ENCODE measurements around the gene TPST1.
"Not testable (repeated sequence)": the region's sequence is repeated elsewhere in the genome, so short reads cannot be mapped to it uniquely, and the experiment has no call there.

TPST1 gene

DNA sequence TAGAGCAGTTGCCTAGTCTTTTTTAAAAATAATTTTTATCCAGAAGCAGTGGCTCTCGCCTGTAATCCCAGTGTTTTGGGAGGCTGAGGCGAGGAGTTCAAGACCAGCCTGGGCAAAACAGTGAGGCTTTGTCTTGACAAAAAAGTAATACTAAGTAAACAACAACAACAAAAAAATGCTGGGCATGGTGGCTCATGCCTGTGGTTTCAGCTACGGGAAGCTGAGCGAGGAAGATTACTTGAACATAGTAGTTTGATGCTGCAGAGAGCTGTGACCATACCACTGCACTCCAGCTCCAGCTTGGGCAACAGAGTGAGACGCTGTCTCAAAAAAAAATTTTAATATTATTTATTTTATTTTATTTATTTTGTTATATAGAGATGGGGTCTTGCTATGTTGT lies 31.3 kb upstream of the TPST1 start:
- Histone ChIP-seq H3K27me3 (ENCODE audit: control insufficient read depth, insufficient read depth, low read length) (no peaks in the 10 kb centered on the region), H3K36me3 (ENCODE audit: control insufficient read depth, insufficient read depth, low read length) (no peaks in the 10 kb centered on the region), H3K27ac (ENCODE audit: low read depth, low read length) (no peak overlapping the region), H3K4me1 (ENCODE audit: control insufficient read depth, insufficient read depth, low read length) (no peaks in the 10 kb centered on the region), H3K9me3 (ENCODE audit: control insufficient read depth, insufficient read depth, low read depth, low read length) (peaks cover 4% of the 10 kb centered on the region), H3K4me3 (ENCODE audit: low read depth, low read length) (no peak overlapping the region), H3K9ac (ENCODE audit: low read length) (no peak overlapping the region)

DNA sequence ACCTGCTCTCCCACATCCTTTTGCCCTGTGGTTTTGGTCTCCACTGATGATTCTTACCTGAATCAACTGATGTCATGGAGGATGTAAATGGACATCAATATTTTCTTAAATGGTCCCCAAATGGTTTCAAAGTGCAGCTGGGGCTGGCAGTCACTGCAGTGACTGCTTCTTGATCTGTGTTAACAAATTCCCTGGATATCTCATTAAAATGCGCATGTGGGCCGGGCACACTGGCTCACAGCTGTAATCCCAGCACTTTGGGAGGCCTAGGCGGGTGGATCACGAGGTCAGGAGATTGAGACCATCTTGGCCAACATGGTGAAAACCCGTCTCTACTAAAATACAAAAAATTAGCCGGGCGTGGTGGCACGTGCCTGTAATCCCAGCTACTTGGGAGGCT lies 30.1 kb upstream of the TPST1 start:
- H3K9ac ChIP-seq (ENCODE audit: low read length); H3K27me3 ChIP-seq (ENCODE audit: control insufficient read depth, insufficient read depth, low read length); H3K36me3 ChIP-seq (ENCODE audit: control insufficient read depth, insufficient read depth, low read length); H3K4me1 ChIP-seq (ENCODE audit: control insufficient read depth, insufficient read depth, low read length); H3K4me3 ChIP-seq (ENCODE audit: low read depth, low read length); H3K27ac ChIP-seq (ENCODE audit: low read depth, low read length); H3K9me3 ChIP-seq (ENCODE audit: control insufficient read depth, insufficient read depth, low read depth, low read length): not testable (repeated sequence)

GRCh38 chr7:66176914-66177313 lies 28.2 kb upstream of the TPST1 start:
- Histone ChIP-seq H3K27ac (ENCODE audit: low read depth, low read length) (no peak overlapping the region), H3K4me3 (ENCODE audit: low read depth, low read length) (no peak overlapping the region), H3K36me3 (ENCODE audit: control insufficient read depth, insufficient read depth, low read length) (no peaks in the 10 kb centered on the region), H3K9me3 (ENCODE audit: control insufficient read depth, insufficient read depth, low read depth, low read length) (peaks cover 4% of the 10 kb centered on the region), H3K9ac (ENCODE audit: low read length) (no peak overlapping the region), H3K27me3 (ENCODE audit: control insufficient read depth, insufficient read depth, low read length) (no peaks in the 10 kb centered on the region), H3K4me1 (ENCODE audit: control insufficient read depth, insufficient read depth, low read length) (no peaks in the 10 kb centered on the region)

DNA sequence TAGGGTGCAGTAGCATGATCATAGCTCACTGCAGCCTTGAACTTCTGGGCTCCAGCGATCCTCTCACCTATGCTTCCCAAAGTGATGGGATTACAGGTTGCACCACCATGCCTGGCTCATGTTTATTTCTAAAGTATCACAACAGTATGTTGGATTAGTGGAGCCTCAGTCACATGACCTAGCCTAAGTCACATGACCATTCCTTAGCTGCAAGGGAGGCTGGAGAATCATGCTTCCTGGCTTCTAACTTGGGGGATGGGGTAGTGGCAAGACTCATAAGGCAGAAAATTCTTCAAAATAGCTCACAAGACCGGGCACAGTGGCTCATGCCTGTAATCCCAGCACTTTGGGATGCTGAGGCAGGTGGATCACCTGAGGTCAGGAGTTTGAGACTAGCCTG lies 26.9 kb upstream of the TPST1 start:
- Histone ChIP-seq H3K9me3 (ENCODE audit: control insufficient read depth, insufficient read depth, low read depth, low read length) (peaks cover 4% of the 10 kb centered on the region), H3K4me1 (ENCODE audit: control insufficient read depth, insufficient read depth, low read length) (no peaks in the 10 kb centered on the region), H3K27ac (ENCODE audit: low read depth, low read length) (no peak overlapping the region), H3K27me3 (ENCODE audit: control insufficient read depth, insufficient read depth, low read length) (no peaks in the 10 kb centered on the region), H3K9ac (ENCODE audit: low read length) (no peak overlapping the region), H3K4me3 (ENCODE audit: low read depth, low read length) (no peak overlapping the region), H3K36me3 (ENCODE audit: control insufficient read depth, insufficient read depth, low read length) (no peaks in the 10 kb centered on the region)

DNA sequence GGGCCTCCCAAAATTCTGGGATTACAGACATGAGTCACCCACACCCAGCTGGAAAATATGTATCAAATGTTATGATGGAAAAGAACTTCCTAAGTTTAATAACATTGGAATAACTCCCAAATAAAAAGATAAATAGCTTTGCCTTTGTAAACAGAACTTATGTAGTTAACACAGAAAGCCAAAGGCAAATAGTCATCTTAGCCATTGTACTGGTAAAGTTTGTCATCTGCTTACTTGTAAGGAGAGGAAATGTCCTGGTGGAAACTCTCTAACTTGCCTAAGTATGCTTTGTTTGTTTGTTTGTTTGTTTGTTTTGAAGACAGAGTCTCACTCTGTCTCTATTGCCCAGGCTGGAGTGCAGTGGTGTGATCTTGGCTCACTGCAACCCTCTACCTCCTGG lies 23.8 kb upstream of the TPST1 start:
- no peaks in the 10 kb centered on the region for H3K4me1 ChIP-seq (ENCODE audit: control insufficient read depth, insufficient read depth, low read length)
- peaks cover 7% of the 10 kb centered on the region for H3K9me3 ChIP-seq (ENCODE audit: control insufficient read depth, insufficient read depth, low read depth, low read length)
- no peak overlapping the region for H3K27ac ChIP-seq (ENCODE audit: low read depth, low read length)
- no peaks in the 10 kb centered on the region for H3K36me3 ChIP-seq (ENCODE audit: control insufficient read depth, insufficient read depth, low read length)
- H3K4me3 ChIP-seq (ENCODE audit: low read depth, low read length), result no peak overlapping the region
- no peak overlapping the region for H3K9ac ChIP-seq (ENCODE audit: low read length)
- no peaks in the 10 kb centered on the region for H3K27me3 ChIP-seq (ENCODE audit: control insufficient read depth, insufficient read depth, low read length)

DNA sequence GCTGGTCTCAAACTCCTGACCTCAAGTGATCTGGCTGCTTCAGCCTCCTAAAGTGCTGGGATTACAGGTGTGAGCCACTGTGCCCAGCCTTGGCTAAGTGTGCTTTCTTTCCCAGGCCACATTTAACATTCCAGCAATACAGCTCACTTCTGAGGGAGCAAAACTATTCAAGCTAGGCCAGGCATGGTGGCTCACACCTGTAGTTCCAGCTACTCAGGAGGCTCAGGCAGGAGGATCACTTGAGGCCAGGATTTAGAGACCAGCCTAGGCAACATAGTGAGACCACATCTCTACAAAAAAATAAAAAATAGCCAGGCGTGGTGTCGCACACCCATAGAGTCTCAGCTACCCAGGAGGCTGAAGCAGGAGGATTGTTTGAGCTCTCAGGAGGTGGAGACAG lies 23.3 kb upstream of the TPST1 start:
- Histone ChIP-seq H3K27ac (ENCODE audit: low read depth, low read length) (no peak overlapping the region), H3K4me1 (ENCODE audit: control insufficient read depth, insufficient read depth, low read length) (no peaks in the 10 kb centered on the region), H3K9me3 (ENCODE audit: control insufficient read depth, insufficient read depth, low read depth, low read length) (peaks cover 7% of the 10 kb centered on the region), H3K9ac (ENCODE audit: low read length) (no peak overlapping the region), H3K27me3 (ENCODE audit: control insufficient read depth, insufficient read depth, low read length) (no peaks in the 10 kb centered on the region), H3K36me3 (ENCODE audit: control insufficient read depth, insufficient read depth, low read length) (no peaks in the 10 kb centered on the region), H3K4me3 (ENCODE audit: low read depth, low read length) (no peak overlapping the region)

DNA sequence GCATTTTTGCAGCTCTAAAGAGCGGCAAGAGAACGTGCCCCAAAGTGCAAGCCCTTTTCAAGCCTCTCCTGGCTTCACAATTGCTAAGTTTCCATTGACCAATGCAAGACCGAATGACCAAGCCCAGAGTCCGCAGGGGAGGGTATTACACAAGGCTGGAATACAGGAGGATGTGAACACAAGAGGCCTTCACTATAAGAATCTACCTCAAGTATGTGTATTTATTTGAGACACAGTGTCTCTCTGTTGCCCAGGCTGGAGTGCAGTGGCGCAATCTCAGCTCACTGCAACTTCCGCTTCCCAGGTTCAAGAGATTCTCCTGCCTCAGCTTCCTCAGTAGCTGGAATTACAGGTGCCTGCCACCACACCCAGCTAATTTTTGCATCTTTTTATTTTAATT lies 22.2 kb upstream of the TPST1 start:
- Histone ChIP-seq H3K9me3 (ENCODE audit: control insufficient read depth, insufficient read depth, low read depth, low read length) (peaks cover 7% of the 10 kb centered on the region), H3K9ac (ENCODE audit: low read length) (no peak overlapping the region), H3K4me1 (ENCODE audit: control insufficient read depth, insufficient read depth, low read length) (no peaks in the 10 kb centered on the region), H3K4me3 (ENCODE audit: low read depth, low read length) (no peak overlapping the region), H3K36me3 (ENCODE audit: control insufficient read depth, insufficient read depth, low read length) (no peaks in the 10 kb centered on the region), H3K27me3 (ENCODE audit: control insufficient read depth, insufficient read depth, low read length) (no peaks in the 10 kb centered on the region), H3K27ac (ENCODE audit: low read depth, low read length) (no peak overlapping the region)

DNA sequence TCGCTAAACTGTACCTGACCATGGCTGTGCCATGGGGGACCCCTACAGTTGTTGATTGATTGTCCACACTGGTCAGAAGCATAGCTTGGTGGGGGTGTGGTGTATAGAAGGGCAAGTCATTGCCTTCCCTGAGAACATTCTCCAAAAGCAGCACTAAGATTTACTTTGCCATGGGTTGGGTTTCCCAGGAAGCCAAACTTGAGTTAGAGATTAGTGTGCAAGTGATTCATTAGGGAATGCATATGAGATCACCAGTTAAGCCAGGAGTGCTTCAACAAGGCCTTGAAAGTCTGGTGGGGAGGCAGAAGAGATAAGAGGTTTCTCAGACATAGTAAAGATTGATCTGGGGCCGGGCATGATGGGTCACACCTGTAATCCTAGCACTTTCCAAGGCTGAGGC lies 21.4 kb upstream of the TPST1 start:
- Histone ChIP-seq H3K27ac (ENCODE audit: low read depth, low read length) (no peak overlapping the region), H3K36me3 (ENCODE audit: control insufficient read depth, insufficient read depth, low read length) (no peaks in the 10 kb centered on the region), H3K9ac (ENCODE audit: low read length) (no peak overlapping the region), H3K9me3 (ENCODE audit: control insufficient read depth, insufficient read depth, low read depth, low read length) (peaks cover 3% of the 10 kb centered on the region), H3K27me3 (ENCODE audit: control insufficient read depth, insufficient read depth, low read length) (no peaks in the 10 kb centered on the region), H3K4me1 (ENCODE audit: control insufficient read depth, insufficient read depth, low read length) (no peaks in the 10 kb centered on the region), H3K4me3 (ENCODE audit: low read depth, low read length) (no peak overlapping the region)

- Histone ChIP-seq H3K4me1 (ENCODE audit: control insufficient read depth, insufficient read depth, low read length) (no peaks in the 10 kb centered on the region), H3K27ac (ENCODE audit: low read depth, low read length) (no peak overlapping the region), H3K9ac (ENCODE audit: low read length) (no peak overlapping the region), H3K4me3 (ENCODE audit: low read depth, low read length) (no peak overlapping the region), H3K9me3 (ENCODE audit: control insufficient read depth, insufficient read depth, low read depth, low read length) (peaks cover 3% of the 10 kb centered on the region), H3K27me3 (ENCODE audit: control insufficient read depth, insufficient read depth, low read length) (no peaks in the 10 kb centered on the region), H3K36me3 (ENCODE audit: control insufficient read depth, insufficient read depth, low read length) (no peaks in the 10 kb centered on the region)
Observed at GRCh38 chr7:66185680-66186187, 19.4 kb upstream of the TPST1 start.

DNA sequence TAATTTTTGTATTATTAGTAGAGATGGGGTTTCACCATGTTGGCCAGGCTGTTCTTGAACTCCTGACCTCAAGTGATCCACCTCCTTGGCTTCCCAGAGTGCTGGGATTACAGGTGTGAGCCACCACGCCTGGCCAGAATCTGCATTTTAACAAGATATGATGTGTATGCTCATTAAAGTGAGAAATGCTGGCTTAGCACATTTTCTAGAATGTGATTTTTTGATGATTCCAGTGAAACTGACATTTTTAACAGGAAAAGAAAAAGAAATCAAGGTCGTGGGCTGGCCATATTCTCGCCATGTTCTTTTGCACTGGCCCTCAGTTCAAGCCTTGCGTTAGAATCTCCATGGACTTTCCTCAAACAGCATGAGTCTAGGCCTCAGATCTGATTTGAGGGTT lies 18.1 kb upstream of the TPST1 start:
- Histone ChIP-seq H3K27ac (ENCODE audit: low read depth, low read length) (no peak overlapping the region), H3K27me3 (ENCODE audit: control insufficient read depth, insufficient read depth, low read length) (no peaks in the 10 kb centered on the region), H3K4me1 (ENCODE audit: control insufficient read depth, insufficient read depth, low read length) (no peaks in the 10 kb centered on the region), H3K9ac (ENCODE audit: low read length) (no peak overlapping the region), H3K9me3 (ENCODE audit: control insufficient read depth, insufficient read depth, low read depth, low read length) (peaks cover 3% of the 10 kb centered on the region), H3K4me3 (ENCODE audit: low read depth, low read length) (no peak overlapping the region), H3K36me3 (ENCODE audit: control insufficient read depth, insufficient read depth, low read length) (no peaks in the 10 kb centered on the region)

DNA sequence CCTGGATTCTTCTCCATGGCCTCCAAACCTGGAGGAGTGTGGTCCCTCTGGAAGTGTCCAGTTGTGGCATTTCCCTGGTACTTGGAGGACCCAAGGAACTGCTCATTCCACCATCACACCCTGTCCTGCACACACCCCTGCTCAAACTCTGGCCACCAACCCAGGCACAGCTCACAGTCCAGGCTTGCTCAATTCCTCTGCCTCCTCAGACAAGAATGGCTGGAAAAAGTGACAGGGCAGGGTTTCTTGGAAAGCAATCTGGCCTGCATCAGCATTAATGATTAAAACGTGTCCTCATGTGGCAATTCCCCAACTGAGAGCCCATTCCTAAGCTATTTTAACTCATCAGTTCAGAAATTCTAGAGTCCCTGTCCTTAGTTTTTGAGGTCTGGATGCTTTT lies 17.2 kb upstream of the TPST1 start:
- H3K4me1 ChIP-seq (ENCODE audit: control insufficient read depth, insufficient read depth, low read length), result no peaks in the 10 kb centered on the region
- H3K9me3 ChIP-seq (ENCODE audit: control insufficient read depth, insufficient read depth, low read depth, low read length), result peaks cover 3% of the 10 kb centered on the region
- no peak overlapping the region for H3K27ac ChIP-seq (ENCODE audit: low read depth, low read length)
- H3K27me3 ChIP-seq (ENCODE audit: control insufficient read depth, insufficient read depth, low read length), result no peaks in the 10 kb centered on the region
- no peak overlapping the region for H3K4me3 ChIP-seq (ENCODE audit: low read depth, low read length)
- H3K9ac ChIP-seq (ENCODE audit: low read length), result no peak overlapping the region
- H3K36me3 ChIP-seq (ENCODE audit: control insufficient read depth, insufficient read depth, low read length), result no peaks in the 10 kb centered on the region

DNA sequence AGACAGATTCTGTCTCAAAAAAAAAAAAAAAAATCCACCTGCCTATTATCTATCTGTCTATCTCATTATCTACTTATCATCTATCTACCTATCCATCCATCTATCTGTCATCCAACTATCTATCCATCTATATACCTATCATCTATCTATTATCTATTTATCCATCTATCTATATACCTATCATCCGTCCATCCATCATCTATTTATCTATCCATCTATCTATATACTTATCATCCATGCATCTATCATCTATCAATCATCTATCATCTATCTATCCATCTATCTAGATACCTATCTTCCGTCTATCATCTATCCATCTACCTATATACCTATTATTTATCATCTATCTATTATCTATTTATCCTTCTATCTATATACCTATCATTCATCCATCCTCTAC lies 16.5 kb upstream of the TPST1 start:
- Histone ChIP-seq H3K9ac (ENCODE audit: low read length) (no peak overlapping the region), H3K36me3 (ENCODE audit: control insufficient read depth, insufficient read depth, low read length) (no peaks in the 10 kb centered on the region), H3K27me3 (ENCODE audit: control insufficient read depth, insufficient read depth, low read length) (no peaks in the 10 kb centered on the region), H3K4me3 (ENCODE audit: low read depth, low read length) (no peak overlapping the region), H3K9me3 (ENCODE audit: control insufficient read depth, insufficient read depth, low read depth, low read length) (peaks cover 3% of the 10 kb centered on the region), H3K27ac (ENCODE audit: low read depth, low read length) (no peak overlapping the region), H3K4me1 (ENCODE audit: control insufficient read depth, insufficient read depth, low read length) (no peaks in the 10 kb centered on the region)
